ENCODE results near the gene PTPRM.

PTPRM gene

GRCh38 chr18:7824970-7825369, 257.9 kb downstream of the PTPRM start:
- TF ChIP-seq TAF1 (IDR thresholded peaks at IDR 0.05; ENCODE audit: borderline replicate concordance, low read depth, low read length) (no peak), POLR2A (IDR thresholded peaks at IDR 0.05; ENCODE audit: low read depth, low read length) (no peak), POLR2AphosphoS5 (IDR thresholded peaks at IDR 0.05; ENCODE audit: low read depth, low read length) (no peak)
- no peak for FAIRE-seq
- no peak for DNase-seq (ENCODE audit: insufficient read length)

- TF ChIP-seq TAF1 (IDR thresholded peaks at IDR 0.05; ENCODE audit: borderline replicate concordance, low read depth, low read length) = no peak
- TF ChIP-seq POLR2AphosphoS5 (IDR thresholded peaks at IDR 0.05; ENCODE audit: low read depth, low read length) = no peak
- no peak for TF ChIP-seq POLR2A (IDR thresholded peaks at IDR 0.05; ENCODE audit: low read depth, low read length)
- FAIRE-seq (no peak), DNase-seq (ENCODE audit: insufficient read length) (no peak)
Measured at GRCh38 chr18:7830468-7830867, 263.4 kb downstream of the PTPRM start.

- no peak for FAIRE-seq
- no peak for DNase-seq (ENCODE audit: insufficient read length)
- TF ChIP-seq POLR2A (IDR thresholded peaks at IDR 0.05; ENCODE audit: low read depth, low read length) = no peak
- TF ChIP-seq TAF1 (IDR thresholded peaks at IDR 0.05; ENCODE audit: borderline replicate concordance, low read depth, low read length) = no peak
- no peak for TF ChIP-seq POLR2AphosphoS5 (IDR thresholded peaks at IDR 0.05; ENCODE audit: low read depth, low read length)
Measured at GRCh38 chr18:7839548-7839947, 272.4 kb downstream of the PTPRM start.

- DNase-seq (ENCODE audit: insufficient read length) (no peak), FAIRE-seq (no peak)
- TF ChIP-seq POLR2AphosphoS5 (IDR thresholded peaks at IDR 0.05; ENCODE audit: low read depth, low read length) (no peak), TAF1 (IDR thresholded peaks at IDR 0.05; ENCODE audit: borderline replicate concordance, low read depth, low read length) (no peak), POLR2A (IDR thresholded peaks at IDR 0.05; ENCODE audit: low read depth, low read length) (no peak)
Measured at GRCh38 chr18:7840411-7840810, 273.3 kb downstream of the PTPRM start.

GRCh38 chr18:7844017-7844416, 276.9 kb downstream of the PTPRM start:
- DNase-seq (ENCODE audit: insufficient read length) (no peak), FAIRE-seq (no peak)
- TF ChIP-seq TAF1 (IDR thresholded peaks at IDR 0.05; ENCODE audit: borderline replicate concordance, low read depth, low read length) = no peak
- TF ChIP-seq POLR2AphosphoS5 (IDR thresholded peaks at IDR 0.05; ENCODE audit: low read depth, low read length) = no peak
- TF ChIP-seq POLR2A (IDR thresholded peaks at IDR 0.05; ENCODE audit: low read depth, low read length) = no peak

GRCh38 chr18:7844418-7844817, 277.3 kb downstream of the PTPRM start:
- no peak for FAIRE-seq
- no peak for DNase-seq (ENCODE audit: insufficient read length)
- no peak for TF ChIP-seq POLR2AphosphoS5 (IDR thresholded peaks at IDR 0.05; ENCODE audit: low read depth, low read length)
- TF ChIP-seq POLR2A (IDR thresholded peaks at IDR 0.05; ENCODE audit: low read depth, low read length) = no peak
- TF ChIP-seq TAF1 (IDR thresholded peaks at IDR 0.05; ENCODE audit: borderline replicate concordance, low read depth, low read length) = no peak

- TF ChIP-seq TAF1 (IDR thresholded peaks at IDR 0.05; ENCODE audit: borderline replicate concordance, low read depth, low read length) = no peak
- TF ChIP-seq POLR2AphosphoS5 (IDR thresholded peaks at IDR 0.05; ENCODE audit: low read depth, low read length) = no peak
- no peak for TF ChIP-seq POLR2A (IDR thresholded peaks at IDR 0.05; ENCODE audit: low read depth, low read length)
- DNase-seq (ENCODE audit: insufficient read length) (no peak), FAIRE-seq (no peak)
Measured at GRCh38 chr18:7846335-7846734, 279.2 kb downstream of the PTPRM start.

- DNase-seq (ENCODE audit: insufficient read length) (no peak), FAIRE-seq (no peak)
- TF ChIP-seq TAF1 (IDR thresholded peaks at IDR 0.05; ENCODE audit: borderline replicate concordance, low read depth, low read length) (no peak), POLR2A (IDR thresholded peaks at IDR 0.05; ENCODE audit: low read depth, low read length) (no peak), POLR2AphosphoS5 (IDR thresholded peaks at IDR 0.05; ENCODE audit: low read depth, low read length) (no peak)
Measured at GRCh38 chr18:7847357-7848053, 280.4 kb downstream of the PTPRM start.

GRCh38 chr18:7848054-7848412, 280.9 kb downstream of the PTPRM start:
- DNase-seq (ENCODE audit: insufficient read length) (no peak), FAIRE-seq (no peak)
- TF ChIP-seq POLR2AphosphoS5 (IDR thresholded peaks at IDR 0.05; ENCODE audit: low read depth, low read length) = no peak
- no peak for TF ChIP-seq TAF1 (IDR thresholded peaks at IDR 0.05; ENCODE audit: borderline replicate concordance, low read depth, low read length)
- TF ChIP-seq POLR2A (IDR thresholded peaks at IDR 0.05; ENCODE audit: low read depth, low read length) = no peak

GRCh38 chr18:7850446-7850845, 283.3 kb downstream of the PTPRM start:
- FAIRE-seq = no peak
- TF ChIP-seq TAF1 (IDR thresholded peaks at IDR 0.05; ENCODE audit: borderline replicate concordance, low read depth, low read length) (no peak), POLR2AphosphoS5 (IDR thresholded peaks at IDR 0.05; ENCODE audit: low read depth, low read length) (no peak), POLR2A (IDR thresholded peaks at IDR 0.05; ENCODE audit: low read depth, low read length) (no peak)
- no peak for DNase-seq (ENCODE audit: insufficient read length)

GRCh38 chr18:7855028-7855427, 287.9 kb downstream of the PTPRM start:
- FAIRE-seq (no peak), DNase-seq (ENCODE audit: insufficient read length) (no peak)
- TF ChIP-seq TAF1 (IDR thresholded peaks at IDR 0.05; ENCODE audit: borderline replicate concordance, low read depth, low read length) (no peak), POLR2AphosphoS5 (IDR thresholded peaks at IDR 0.05; ENCODE audit: low read depth, low read length) (no peak), POLR2A (IDR thresholded peaks at IDR 0.05; ENCODE audit: low read depth, low read length) (no peak)

- TF ChIP-seq TAF1 (IDR thresholded peaks at IDR 0.05; ENCODE audit: borderline replicate concordance, low read depth, low read length) (no peak), POLR2A (IDR thresholded peaks at IDR 0.05; ENCODE audit: low read depth, low read length) (no peak), POLR2AphosphoS5 (IDR thresholded peaks at IDR 0.05; ENCODE audit: low read depth, low read length) (no peak)
- DNase-seq (ENCODE audit: insufficient read length) (no peak), FAIRE-seq (no peak)
Measured at GRCh38 chr18:7855671-7856070, 288.6 kb downstream of the PTPRM start.

Measured in GM12892 (cell line).